ENCODE data around the gene MKNK1. TPM values are rescaled to one million over a fixed set of nuclear protein-coding genes. Genes with fewer than 3 reads are reported as not detected.
A peak's percentile ranks its signal among the peaks of the same experiment; 100 is the strongest.

Gene MKNK1
- total RNA-seq, 2 donors from 2014 or later, result 40.3 to 59.6 TPM

DNA sequence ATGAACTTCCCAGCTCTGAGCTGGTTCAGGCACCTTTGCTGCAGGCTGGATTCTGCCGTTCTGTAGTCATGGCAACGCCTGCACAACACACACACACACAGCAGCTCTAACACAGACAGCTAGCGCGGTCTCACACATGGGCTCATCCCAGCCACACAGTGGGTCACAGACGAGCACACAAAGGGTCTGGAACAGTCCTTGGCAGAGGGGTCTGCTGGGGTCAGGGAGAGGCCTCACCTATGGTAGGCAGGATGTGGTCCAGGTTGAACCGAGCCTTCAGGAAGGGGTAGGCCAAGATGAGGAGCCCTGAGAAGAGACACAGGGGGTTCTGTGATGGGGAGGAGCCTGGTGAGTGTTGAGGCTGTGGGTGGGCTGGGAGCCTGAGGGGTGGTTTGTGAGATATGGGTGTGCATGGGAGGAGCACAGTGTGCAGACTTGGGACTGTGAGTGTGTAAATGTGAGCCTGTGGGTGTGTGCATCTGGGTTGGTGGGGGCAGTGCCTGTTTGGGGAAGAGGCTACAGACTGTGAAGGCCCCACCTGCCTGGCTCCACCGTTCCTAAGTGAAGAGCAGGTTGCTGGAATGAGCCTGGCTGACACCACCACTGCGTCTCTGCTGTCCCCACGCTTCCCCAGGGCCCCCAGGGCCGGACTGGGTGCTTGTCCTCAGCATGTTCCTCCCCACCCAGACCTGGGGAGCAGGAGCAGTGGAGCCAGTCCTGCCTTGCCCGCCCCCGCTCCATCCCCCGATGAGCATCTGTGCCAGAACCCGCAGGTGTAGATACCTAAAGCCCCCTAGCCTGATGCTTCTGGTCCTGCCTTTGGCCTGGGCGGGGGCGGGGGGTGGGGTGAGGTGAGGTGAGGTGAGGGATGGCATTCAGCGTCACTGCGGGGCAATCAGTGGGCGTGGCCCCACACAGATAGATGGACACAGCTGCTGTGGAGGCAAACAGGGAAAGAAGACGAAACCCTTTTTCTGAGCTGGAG is 54.1 kb downstream of the MKNK1 start:
- intact Hi-C loops (cut with DNase I), result no loop called here
- no peak for DNase-seq (ENCODE audit: low spot score)

DNA sequence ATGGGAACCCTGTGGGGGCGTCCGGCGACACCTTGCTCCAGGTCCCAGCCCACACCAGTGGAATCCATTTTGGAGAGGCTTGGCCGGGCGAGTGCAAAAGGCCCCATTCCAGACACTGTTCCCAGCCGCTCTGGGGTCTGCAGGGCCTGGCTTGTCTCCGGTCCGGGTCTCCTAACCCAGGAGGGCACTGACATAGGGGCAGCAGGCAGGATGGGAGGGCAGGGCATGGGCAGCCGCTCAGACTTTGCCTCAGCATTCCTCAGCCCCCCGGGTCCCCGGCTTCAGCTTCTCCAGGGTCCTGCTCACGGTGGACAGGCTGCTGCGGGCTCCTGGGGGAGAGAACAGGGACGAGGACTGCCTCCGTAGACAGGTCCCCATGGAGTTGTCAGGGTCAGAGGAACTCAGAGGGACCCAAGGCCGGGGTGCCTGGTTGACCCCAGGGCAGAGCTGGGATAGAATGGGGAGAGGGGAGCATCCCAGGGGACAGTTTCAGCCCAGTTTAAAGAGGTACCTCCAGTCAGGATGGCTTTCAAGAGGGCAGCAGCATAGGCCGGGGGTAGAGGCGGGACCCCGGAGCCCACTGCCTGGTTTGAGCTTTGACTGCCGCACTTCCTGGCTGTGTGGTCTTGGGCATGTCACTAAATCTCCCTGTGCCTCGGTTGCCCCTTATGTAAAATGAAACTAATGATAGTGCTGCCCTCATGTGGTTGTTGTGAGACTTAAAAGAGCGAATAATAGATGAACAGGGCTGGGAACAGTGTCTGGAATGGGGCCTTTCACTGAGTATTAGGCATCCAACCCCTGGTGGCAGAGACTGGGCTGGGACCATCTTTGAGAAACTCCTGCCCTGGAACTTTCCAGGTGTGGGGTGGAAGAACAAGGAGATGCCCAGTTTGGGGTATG is 56.3 kb downstream of the MKNK1 start:
- DNase-seq (ENCODE audit: low spot score), result peak; percentile 79
- intact Hi-C loops (cut with DNase I), result no loop called here

DNA sequence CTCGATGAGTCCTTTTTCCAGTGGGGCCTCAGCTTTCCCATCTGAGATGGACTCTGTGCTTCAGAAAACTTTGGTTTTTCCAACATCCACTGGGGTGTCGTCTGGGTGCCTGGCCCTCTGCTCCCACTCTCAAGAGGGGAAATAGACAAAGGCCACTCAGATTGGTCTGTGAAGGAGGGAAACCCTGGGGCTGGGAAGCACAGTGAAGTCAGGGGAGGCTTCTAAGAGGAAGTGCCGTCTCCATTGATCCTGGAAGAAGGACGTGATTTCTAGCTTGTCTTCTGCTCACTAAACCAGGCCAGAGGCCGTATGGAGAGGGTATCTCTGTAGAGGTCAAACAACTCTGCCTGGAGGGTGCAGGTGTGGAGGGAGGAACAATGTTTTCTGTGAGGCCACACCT is 57.9 kb downstream of the MKNK1 start:
- DNase-seq (ENCODE audit: low spot score), result peak; percentile 25
- intact Hi-C loops (cut with DNase I), result no loop called here

DNA sequence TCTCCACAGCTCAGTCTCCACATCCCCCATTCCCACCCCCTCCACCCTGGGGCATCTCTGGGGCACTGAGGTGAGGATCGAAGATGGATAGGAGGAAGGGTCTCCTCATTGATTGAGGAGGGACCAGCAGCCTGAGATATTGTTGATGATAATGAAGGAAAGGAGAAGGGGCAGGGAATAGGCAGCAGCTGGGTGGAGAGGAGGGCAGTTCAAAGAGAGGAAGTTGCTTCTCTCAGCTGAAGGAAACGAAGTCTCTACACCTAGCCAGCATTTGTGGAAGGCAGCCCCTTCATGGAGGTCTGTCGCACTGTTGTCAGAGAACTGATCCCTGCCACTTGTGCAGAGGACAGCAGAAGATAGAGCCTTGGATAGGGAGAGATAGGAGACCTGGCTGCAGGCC is 58.3 kb downstream of the MKNK1 start:
- intact Hi-C loops (cut with DNase I), result no loop called here
- no peak for DNase-seq (ENCODE audit: low spot score)

DNA sequence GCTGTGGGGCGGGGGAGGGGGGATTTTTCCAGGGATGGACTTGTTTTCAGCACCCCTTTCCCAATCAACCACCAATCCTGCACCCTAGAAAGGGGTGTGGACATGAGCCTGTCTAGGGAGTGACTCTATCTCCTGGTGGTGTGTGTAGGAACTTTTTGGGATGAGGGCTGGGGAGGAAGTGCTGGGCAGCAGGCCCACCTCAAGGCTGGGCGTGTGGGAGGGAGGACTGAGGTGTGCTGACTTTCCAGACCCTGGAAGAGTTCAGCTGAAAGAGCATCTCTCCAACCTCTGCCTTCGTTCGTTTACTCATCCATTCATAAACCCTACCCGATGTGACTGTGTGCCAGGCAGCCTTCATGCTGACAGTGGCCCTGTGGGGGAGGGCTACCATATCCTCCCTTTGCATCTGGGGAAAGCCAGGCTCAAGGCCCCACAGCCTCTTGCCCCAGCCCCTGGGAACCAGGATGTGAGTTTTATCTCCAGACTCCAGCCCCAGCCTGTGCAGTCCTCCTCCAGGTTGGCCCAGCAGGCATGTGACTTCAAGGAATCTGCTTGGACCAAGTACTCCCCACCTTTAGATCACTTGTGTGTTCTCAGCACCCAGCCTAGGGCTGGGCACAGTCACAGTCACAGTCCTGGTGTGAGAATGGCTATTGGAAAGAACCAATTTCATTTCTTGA is 59.4 kb downstream of the MKNK1 start:
- no peak for DNase-seq (ENCODE audit: low spot score)

DNA sequence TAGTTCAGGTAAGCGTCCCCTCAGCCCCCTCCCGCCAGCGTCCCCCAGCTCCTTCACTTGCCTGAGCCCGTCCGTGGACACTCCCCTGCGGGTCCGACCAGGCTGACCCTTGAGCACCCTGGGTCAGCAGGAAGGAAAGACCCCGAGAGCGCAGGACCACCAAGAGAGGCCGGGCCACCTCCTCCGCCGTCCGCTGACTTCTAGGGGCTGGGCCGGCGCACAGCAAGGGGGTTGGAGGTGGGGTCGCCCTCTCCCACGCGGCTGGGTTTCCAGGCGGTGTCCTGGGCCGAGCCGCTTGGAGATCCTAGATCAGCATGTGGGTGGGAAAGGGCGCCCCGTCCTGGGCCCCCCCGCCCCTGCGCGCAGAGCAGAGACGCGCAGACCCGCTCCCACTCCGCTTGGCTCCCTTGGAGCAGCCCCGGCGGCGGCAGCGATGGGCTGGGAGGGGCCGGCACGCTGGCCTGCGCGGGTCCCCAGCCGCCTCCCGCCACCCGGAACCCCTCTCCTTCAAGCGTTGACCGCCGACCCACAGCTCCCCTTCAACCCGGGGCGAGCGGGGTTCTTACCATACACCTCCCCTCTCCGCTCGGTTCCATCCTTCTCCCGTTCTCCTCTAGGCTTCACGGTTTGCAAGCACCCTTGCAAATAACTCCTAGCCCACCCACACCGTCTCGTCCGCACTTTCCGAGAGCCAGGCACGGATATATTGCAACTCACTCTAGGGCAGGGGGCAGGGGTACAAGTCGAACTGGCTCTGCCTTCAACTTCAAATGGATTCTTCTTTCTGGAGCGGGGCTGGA is 60.1 kb downstream of the MKNK1 start:
- intact Hi-C loops (cut with DNase I), result no loop called here

More for the DNA sequence above, 59.4 kb downstream of the MKNK1 start:
- intact Hi-C loops (cut with DNase I), result no loop called here

DNA sequence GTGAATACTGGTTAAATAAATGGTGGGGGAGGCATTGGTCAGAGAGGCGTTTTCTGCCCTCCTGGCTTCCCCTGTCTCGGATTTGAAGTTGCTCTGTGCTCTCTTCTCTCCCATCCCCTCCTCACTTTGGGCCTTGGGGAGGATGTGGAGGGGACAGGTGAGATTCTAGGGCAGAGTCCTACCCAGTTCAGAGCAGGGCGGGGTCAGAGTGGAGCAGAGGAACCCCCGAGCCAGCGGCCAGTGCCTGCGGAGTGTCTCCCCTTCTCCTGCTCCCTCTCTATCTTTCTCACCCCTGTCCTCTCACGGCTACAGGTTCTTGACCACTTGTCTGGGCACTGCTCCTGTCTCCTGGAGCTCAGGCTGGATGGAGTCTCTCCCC is 60.7 kb downstream of the MKNK1 start:
- DNase-seq (ENCODE audit: low spot score), result no peak
- intact Hi-C loops (cut with DNase I), result no loop called here

More for the DNA sequence above, 60.1 kb downstream of the MKNK1 start:
- no peak for DNase-seq (ENCODE audit: low spot score)

DNA sequence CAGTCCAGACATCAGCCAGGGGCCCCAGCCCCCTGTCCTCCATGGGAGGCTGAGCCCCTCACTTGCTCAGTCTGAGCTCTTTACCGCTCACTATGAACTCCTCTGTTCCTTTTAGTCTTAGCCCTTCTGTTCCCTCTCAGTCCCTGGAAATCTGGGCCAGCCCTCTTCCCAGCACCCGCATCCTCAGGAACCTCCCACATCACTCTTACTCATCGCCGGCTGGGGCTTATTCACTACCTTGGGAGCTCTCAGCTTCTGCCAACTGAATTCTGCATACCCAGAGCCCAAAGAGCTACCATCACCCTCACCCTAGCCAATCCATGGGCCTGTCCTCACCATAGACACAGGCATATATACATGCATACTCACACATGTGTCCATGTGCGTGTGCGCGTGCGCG is 64.1 kb downstream of the MKNK1 start:
- no peak for DNase-seq (ENCODE audit: low spot score)
- intact Hi-C loops (cut with DNase I), result no loop called here

DNA sequence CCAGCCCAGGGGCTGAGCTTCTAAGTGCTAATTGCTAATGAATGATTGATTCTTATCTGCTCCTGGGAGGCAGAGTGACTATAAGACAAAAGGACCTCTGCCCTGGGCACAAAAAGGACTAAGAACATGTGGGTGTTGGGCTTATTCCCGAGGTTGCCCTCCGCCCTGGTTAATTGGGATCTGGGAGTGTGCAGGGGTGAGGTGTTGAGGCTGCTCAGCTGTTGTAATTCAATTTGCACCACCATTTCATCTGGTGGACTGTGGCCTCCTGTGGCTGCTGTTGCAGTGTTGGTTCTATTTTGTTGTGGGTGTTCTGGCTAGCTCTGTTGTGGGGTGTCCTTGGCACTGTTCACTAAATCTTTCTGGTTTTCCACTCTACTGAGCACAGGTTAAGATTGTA is 65.9 kb downstream of the MKNK1 start:
- DNase-seq (ENCODE audit: low spot score), result no peak
- intact Hi-C loops (cut with DNase I), result no loop called here

DNA sequence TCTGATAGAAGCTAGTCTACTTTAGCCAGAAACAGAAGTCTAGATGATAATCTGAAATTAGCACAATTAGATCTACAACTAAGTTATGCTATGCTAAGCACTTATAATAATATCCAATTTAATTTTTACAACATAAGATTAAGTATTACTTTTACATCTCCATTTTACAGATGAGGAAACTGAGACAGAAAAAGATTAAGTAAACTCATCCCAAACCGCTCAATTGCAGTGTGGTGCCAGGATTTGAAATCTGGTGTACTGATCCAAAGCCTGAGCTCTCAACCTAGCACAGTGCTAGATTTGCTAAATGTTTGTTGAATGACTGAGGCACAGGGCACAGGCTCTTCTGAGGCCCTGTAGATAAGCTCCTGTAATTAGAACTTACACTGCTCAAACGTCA is 66.4 kb downstream of the MKNK1 start:
- intact Hi-C loops (cut with DNase I), result no loop called here
- no peak for DNase-seq (ENCODE audit: low spot score)

DNA sequence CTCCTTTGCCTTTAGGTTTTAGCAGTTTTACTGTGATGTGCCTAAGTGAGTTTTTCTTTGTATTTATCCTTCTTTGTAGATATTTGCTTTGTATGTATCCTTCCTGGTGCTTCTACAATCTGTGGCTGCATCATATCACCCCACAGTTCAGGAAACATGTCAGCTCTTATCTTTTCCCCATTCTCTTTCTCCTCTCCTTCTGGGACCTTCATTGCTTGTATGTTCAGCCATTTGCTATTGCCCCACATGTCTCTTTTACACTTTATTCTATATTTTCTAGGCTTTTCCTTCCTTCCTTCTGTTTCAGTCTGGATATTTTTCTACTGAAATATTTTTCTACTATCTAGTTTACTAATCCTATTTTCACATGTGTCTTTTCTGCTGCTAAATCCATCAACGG is 67.5 kb downstream of the MKNK1 start:
- intact Hi-C loops (cut with DNase I), result no loop called here
- no peak for DNase-seq (ENCODE audit: low spot score)

DNA sequence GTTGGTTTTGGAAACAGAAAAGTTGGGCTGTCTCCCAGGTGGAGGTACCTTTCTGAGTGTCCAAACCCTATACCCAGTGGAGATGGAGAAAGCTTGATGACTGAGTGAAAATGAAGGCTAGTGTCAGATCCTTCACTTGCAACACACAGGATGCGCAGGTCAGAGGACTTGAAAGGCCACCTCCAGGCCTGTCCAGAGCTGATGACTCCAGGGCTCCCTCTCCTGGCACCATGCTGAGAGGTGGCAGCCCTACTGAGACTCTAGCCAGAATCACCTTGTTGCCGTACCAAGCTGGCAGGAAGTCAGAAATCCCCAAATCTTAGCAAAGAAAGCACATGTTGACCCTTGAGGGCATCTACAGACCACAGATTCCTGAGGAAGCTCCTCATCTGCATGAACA is 69.0 kb downstream of the MKNK1 start:
- no peak for DNase-seq (ENCODE audit: low spot score)
- intact Hi-C loops (cut with DNase I), result no loop called here

DNA sequence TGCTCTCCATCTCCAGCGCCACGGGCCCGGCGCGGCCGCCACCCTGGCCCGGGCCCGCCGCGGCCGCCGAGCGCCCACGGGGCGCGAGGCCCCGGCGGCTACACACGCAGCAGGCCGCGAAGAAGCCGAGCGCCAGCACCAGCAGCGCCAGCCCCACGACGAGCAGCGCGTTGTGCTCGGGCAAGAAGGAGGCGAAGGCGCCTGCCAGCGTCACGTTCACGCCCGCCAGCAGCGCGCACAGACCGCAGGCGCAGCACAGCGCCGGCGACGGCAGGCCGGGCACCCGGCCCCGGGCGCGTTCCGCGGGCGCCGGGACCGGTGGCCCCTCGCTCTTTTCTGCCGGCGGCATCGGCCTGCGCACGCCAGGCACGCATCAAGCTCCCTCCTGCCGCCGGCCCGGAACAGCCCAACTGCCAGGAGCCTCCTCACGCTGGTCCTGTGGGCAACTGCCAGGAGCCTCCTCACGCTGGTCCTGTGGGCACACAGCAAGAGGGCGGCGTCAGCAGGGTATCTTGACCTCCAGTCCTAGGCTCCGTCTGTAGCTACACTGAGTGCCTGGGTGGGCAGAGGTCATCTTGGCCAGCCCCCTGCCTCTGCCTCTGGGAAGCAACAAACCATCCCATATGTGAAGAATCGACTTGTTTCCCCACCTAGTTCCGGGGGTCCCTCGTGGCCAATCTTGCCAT is 70.7 kb downstream of the MKNK1 start:
- intact Hi-C loops (cut with DNase I), result loop anchor here (5.0 kb wide), 3 partner anchors 86 to 189 kb away; partner anchors contain the start of gene EFCAB14 (in 1 of the 2)
- DNase-seq (ENCODE audit: low spot score), result no peak

DNA sequence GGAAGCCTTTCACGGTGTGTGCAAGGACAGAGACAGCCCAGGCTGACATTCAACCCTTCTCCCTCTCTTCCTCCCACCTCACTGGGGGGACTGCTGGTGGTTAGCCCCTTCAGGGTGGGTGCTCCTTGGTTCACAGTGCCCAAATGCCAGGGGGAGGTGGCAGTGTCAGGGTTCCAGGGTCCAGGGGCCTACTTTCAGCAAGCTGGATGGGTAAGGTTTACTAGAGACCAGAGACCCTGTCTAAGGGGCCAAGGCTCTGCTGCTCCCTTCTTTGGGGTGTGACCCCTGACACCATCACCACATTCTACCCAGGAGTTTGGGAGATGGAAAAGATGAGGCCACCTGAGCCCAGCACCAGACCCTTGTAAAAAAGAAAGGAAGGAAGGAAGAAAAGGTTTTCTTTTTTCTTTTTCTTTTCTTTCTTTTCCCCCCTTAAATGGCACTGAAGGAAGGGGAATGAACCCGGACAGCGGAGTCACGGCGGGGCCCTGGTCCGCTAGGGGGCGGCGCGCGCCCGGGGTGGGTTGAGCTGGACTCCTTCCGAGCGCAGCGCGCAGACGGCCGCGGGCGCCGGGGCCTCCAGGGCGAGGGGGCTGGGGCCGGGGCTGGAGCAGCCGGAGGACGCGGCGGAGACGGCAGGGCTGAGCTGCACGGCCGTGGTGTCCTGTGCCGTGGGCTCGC is 71.4 kb downstream of the MKNK1 start:
- intact Hi-C loops (cut with DNase I), result loop anchor here (5.0 kb wide), 3 partner anchors 85 to 190 kb away; partner anchors contain the start of gene EFCAB14 (in 1 of the 2)
- peak; percentile 94 for DNase-seq (ENCODE audit: low spot score)

DNA sequence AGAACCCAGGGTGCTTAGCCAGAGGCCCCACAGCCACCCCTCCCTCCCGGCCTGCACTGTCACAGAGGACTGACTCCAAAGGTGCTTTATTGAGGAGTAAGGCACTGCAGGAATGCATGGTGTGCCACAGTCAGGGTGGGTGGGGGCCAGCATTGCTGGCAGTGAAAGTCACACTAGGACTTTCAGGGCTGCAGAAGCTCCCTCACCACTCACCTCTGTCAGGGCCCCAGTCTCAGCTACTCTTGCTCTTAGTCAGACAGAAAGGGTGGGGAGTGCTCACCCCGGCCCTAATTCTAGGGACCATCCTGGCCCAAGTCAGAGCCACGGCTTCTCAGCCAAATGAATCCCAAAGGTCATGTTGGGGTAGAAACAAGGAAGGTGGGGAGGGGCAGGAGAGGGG is 72.0 kb downstream of the MKNK1 start:
- intact Hi-C loops (cut with DNase I), result loop anchor here (5.0 kb wide), 3 partner anchors 85 to 190 kb away; partner anchors contain the start of gene EFCAB14 (in 1 of the 2)

DNA sequence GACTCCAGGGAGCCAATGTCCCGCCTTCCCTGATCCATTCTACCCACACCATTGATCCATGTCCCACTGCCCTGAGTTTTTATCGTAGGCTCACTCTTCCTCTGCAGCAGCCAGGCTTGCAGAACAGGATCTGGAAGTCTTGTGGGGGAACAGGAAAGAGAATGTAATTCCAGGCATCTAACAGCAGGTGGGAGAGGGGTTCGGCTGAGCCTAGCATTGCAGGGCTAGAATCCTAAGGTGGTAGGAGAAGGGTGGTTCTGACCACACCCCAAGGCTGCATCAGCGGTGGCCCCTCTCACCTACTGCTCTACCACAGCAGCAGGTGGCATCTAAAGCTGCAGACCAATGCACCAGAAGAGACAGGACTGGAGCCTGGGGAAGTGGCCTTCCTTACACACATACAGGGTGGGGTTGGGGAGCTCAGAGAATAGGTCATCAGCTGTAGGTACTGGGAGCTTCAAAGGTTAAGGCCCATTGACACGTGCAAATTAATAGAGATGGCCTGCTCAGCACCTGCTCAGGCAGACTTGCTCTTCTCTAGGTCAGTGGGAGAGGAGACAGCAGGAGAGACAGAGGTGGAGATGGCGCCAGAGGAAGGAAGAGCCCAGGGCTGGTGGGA is 73.2 kb downstream of the MKNK1 start:
- no peak for DNase-seq (ENCODE audit: low spot score)
- intact Hi-C loops (cut with DNase I), result loop anchor here (5.0 kb wide), 3 partner anchors 84 to 191 kb away; partner anchors contain the start of gene EFCAB14 (in 1 of the 2)

More for the DNA sequence above, 72.0 kb downstream of the MKNK1 start:
- no peak for DNase-seq (ENCODE audit: low spot score)

DNA sequence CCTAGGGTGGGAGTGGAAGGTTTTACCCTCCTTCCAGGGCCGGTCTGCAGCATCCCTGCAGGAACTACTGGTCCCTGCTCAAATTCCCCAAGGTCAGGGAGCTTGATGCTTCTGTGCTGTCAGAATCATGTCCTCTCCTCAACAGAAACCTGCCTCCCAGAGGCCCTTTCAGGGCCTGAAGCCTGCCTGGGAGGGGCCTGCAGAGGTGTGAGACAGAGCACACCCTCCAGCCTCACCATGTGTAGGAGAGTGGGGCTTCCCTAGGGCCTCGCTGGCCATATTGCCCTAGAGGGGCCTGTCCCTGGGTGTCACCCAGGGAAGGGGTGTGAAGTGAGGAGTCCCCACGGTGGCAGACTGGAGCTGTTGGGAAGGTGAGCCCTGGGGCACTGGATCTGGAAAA is 73.8 kb downstream of the MKNK1 start:
- intact Hi-C loops (cut with DNase I), result loop anchor here (5.0 kb wide), 3 partner anchors 83 to 192 kb away; partner anchors contain the start of gene EFCAB14 (in 1 of the 2)
- no peak for DNase-seq (ENCODE audit: low spot score)
